SK-MEL-5 (cell line): ENCODE data around the gene TBC1D1. TPM values are rescaled to one million over a fixed set of nuclear protein-coding genes. Genes with fewer than 3 reads are reported as not detected.
"Not testable (repeated sequence)": the region's sequence is repeated elsewhere in the genome, so short reads cannot be mapped to it uniquely, and the experiment has no call there.

Experiments
- DNase-seq: peaks from one replicate; pipeline ENCODE4 v3.0.0-alpha.2; 2016; ENCODE audit warnings: low read depth, low spot score
- in situ Hi-C: cut with HindIII; loops from 2 replicates; pipeline ENCODE4 v1.10.0; 2016; ENCODE audit warnings: low sequenced_read_pairs, high pct_unique_total_duplicates, low pct_unique_long_range_greater_than_20kb
- total RNA-seq: library from RNA; depleted of rRNA; stranded (reverse); fragments of >200 nt; shearing (Covaris generic); gene quantifications from 2 replicates; pipeline ENCODE4 v1.2.3, GENCODE V29; 2014

The TBC1D1 gene
- total RNA-seq, 1 experiment from 2014 or later, result 54.9 TPM

DNA sequence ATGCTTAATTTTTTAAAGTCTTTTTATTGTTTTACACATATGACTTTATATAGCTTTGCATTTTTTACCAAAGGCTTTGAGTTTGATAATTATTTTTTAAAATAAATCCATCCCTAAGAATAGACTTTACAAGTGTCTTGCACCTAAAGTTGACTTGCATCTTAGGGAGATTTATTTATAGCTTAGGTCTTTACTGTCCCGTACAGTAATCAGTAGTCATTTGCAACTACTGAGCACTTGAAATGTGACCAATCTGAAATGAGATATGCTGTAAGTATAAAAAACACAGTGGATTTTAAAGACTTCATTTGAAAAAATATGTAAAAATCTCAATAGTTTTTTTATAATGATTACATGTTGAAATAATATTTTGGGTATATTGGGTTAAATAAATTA lies 19.2 kb downstream of the TBC1D1 start:
- DNase-seq, result no peak
- in situ Hi-C loops, result no loop called here

DNA sequence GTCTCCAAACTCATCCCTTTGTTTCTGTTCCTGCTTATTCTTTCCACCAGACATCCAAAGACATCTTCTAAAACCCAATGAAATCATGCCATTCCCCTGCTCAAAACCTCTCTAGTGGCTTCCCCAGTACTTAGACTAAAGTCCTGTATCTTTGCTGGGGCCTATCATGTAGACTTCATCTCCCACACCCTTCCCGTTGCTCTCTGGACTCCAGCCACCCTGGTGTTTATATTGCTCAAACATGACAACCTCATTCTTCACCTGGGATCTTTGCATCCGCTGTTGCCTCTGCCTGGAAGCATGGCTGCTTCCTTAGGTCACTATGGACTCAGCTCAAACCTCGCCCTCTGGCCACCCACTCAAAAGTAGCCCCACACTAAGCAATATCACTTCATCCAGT lies 23.7 kb downstream of the TBC1D1 start:
- no peak for DNase-seq
- in situ Hi-C loops, result no loop called here

DNA sequence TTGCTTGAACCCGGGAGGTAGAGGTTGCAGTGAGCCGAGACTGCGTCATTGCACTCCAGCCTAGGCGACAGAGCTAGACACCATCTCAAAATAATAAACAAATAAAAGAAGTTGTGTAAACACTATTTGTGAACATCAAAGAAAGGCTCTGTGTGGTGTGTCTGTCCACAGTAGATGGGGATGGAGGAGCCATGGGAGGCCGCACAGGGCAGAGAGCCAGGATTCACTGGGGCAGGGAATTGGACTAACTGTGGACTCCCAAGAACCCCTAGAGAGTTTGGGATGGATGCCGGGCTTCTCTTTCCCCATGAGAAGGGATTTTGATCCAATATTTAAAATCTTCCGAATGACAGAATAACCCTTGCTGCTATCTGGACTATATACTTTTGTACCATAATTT lies 26.5 kb downstream of the TBC1D1 start:
- in situ Hi-C loops, result no loop called here
- no peak for DNase-seq

DNA sequence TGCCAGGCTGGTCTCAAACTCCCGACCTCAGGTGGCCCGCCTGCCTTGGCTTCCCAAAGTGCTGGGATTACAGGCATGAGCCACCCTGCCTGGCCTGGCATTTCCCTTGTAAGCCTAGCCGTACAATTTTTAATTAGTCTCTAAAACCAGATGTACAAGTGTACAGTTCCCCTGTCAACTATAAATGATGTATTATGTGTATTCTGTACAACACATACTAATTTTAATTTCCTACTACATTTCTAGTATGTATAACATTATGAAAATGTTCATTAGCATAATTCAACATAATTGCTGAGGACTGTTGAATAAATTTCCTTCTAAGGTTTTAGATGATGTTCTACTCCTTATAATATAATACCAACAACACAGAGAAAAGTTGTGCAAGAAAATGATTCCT lies 27.8 kb downstream of the TBC1D1 start:
- DNase-seq, result no peak
- in situ Hi-C loops, result no loop called here

DNA sequence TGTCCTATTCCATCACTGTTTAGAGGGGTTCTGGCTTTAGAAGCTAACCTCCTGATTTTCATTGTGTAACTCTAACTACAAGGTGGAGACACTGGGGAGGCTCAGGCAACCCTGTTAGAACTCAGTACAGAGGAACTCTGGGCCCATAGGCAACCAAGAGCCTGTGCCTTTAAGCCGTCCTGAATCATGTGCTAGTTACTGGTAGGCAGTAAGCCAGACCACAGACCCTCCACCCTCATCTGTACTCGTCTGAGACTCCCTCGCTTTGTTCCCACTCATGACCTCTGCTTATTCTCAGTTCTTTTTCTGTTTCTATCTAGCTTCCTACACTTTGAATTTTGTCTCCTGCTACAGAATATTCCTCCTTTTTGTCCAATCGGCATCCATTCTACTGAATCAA lies 31.4 kb downstream of the TBC1D1 start:
- DNase-seq, result no peak
- in situ Hi-C loops, result no loop called here

DNA sequence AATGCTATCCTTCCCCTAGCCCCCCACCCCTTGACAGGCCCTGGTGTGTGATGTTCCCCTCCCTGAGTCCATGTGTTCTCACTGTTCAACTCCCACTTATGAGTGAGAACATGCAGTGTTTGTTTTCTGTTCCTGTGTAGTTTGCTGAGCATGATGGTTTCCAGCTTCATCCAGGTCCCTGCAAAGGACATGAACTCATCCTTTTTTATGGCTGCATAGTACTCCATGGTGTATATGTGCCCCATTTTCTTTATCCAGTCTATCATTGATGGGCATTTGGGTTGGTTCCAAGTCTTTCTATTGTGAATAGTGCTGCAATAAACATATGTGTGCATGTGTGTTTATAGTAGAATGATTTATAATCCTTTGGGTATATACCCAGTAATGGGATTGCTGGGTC lies 32.2 kb downstream of the TBC1D1 start:
- in situ Hi-C loops, DNase-seq: not testable (repeated sequence)

DNA sequence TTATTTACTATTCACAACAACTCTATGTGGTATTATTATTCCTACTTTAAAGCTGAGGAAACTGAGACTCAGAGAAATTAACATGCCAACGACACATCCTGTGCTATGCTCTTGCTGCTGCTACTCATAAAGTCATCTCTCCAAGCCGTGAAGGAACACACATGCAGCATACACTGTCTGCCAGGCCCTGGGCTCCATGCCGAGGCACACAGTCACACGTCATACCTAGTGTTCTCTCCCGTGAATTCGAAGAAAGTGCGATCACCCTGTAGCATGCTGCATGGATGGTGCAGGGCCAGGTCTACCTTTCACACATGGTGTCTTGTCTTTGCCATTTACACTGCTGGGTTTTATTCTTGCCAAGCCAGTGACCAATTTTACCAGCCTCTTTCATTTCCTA lies 34.1 kb downstream of the TBC1D1 start:
- in situ Hi-C loops, result no loop called here

DNA sequence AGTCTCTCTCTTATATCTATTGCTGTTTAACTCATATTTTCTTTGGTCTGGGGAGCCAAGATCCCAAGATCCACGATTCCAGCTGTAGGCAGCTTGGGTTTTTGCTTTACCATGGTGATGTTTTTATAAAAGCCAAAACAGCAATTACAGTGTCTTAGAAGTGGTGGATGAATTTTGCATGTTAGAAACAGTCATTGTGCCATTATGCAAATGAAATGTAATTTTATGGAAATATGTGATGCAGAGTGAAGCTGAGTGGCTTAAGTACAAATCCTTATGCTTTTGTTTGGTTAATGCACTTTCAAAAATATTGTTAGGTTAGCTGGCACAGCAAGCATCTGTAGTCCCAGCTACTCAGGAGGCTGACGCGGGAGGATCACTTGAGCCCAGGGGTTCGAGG lies 36.5 kb downstream of the TBC1D1 start:
- in situ Hi-C loops, result no loop called here
- DNase-seq, result no peak

More for the DNA sequence above, 34.1 kb downstream of the TBC1D1 start:
- DNase-seq, result no peak

DNA sequence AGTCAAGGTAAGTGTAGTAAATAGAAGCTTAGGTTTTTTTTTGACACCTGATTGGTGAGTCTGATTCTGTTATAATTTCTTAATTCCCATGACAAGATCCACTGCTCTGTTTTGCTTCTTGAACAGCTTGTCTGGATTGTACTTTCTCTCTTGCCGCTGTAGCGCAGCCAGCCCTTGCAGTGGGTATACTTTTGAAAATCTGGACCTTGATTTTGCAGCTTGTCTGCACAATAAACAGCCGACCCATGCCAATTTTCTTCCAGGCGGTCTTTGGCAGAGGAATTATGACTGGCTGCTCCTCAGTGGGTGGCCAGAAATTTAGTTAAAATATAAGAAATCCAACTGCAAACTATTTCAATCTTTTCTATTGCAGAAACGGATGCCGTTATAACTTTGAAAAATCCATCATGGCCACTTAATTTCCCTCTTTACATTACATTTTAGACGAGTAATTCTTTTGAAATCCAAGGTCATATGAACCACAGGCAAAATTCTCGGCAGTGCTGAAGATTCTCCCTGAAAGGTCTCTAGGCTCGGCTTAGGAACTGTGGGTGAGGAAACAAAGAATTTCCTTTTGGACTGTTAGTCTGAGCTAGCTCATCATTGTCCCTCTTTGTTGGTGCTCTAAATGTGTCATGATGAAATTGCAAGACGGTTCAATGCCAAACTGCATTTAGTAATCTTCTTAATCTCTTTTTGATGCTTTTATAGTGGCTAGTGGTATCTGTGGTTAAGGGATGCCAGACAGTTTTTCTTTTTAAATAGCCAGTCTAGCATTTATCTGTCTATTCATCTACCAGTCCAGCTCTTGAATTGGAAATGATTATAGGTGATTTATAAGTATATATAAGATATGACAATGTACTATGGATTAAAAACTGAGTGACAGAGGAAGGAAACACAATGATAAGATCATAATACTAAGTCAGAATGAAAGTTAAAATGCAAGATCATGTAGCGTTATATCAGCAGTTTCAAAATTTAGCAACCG lies 37.8 kb downstream of the TBC1D1 start:
- DNase-seq, result no peak
- in situ Hi-C loops, result no loop called here

DNA sequence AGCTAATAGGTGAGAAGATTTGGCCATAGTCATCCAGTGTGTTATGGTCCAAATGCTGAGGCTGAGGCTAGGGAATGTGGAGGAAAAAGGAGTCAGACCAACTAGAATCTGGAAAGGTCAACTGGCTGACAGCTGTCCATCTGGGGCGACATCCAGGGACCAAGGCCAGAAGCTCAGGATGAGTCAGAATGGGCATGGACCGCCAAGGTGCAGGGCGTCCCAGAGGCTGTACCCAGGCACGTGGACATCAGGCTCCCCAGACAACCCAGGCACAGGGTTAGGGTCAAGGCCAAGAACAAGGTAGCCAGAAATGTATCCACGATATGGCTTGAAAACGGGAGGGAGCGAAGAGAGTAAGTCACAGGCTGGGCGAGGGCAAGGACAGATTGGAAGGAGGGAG lies 43.2 kb downstream of the TBC1D1 start:
- in situ Hi-C loops, result no loop called here
- no peak for DNase-seq

DNA sequence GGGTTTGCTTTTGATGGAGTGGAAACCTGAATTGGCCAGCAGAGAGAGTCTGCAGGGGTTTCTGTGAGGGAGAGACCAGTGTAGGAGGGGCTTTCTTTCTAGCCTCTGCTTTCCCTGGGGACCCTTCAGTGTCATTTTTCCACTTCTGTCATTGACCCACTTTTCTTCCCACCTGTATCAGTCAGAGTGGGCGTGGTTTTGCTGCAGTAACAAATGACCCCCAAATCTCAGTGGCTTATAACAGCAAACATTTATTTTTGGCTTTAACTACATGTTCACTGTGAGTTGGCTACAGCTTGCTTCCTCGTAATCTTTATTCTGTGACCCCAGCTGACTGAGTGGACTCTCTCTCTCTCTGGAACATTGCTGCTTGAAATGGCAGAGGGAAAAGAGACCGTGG lies 43.7 kb downstream of the TBC1D1 start:
- in situ Hi-C loops, result no loop called here
- DNase-seq, result no peak

DNA sequence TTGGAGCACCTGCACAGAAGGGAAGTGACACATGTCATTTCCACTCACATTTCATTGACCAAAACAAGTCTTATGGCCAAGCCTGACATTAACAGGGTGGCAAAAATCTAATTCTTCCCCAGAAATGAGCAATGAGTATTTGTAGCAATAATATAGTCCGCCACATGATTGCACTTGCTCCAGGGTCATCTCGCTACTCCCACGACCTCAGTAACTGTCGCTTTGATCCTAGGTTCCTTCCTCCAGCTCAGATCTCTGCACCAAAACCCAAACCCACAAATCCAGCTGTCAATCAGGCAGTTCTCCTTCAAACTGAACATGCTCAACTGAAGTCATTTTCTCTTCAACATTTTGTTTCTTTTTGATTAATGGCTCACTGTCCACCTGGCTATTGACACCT lies 44.1 kb downstream of the TBC1D1 start:
- DNase-seq, result no peak

DNA sequence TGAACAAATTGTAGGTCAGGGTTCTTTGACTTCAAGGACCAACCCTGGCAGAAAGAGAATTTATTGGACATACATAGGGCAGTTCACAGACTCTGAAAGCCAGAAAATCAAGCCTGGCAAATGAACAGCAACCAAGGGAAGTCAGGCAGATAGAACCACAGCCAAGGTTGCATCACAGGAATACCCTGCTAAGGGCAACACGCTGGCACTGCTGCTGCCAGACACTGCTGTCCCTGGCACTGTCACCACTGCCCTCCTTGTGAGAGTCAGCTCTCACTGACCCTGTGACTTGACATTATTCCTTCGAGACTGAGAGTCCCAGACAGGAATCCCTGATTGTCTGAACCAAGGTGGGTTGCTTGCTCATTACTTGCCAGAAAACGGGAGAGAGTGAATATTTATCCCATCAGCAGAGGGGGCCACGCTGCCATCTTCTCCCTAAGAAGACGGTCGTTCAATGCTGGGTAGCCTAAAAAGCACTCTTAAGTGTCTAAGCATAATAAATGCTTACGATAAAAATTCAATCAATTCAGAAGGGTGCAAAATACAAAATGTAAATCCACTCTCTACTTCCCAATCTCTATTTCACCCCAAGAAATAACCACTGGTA lies 46.1 kb downstream of the TBC1D1 start:
- in situ Hi-C loops, result no loop called here
- no peak for DNase-seq

More for the DNA sequence above, 44.1 kb downstream of the TBC1D1 start:
- in situ Hi-C loops, result no loop called here

DNA sequence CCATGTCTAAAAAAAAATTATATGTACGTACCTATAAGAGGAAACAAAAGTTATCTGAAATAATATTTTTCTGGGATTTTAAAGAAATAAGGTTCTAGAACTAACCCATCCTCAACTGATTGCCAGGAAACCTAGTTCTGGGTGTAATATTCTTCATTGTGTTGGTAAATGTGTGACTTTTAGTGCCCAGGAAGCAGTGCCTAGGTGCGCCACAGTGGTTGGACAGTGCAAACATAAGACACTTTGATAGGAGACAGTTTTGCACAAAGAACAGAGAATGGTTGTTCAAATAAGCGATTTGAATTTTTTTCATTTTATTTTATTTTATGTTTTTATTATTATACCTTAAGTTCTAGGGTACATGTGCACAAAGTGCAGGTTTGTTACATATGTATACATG lies 47.3 kb downstream of the TBC1D1 start:
- in situ Hi-C loops, result no loop called here
- no peak for DNase-seq

DNA sequence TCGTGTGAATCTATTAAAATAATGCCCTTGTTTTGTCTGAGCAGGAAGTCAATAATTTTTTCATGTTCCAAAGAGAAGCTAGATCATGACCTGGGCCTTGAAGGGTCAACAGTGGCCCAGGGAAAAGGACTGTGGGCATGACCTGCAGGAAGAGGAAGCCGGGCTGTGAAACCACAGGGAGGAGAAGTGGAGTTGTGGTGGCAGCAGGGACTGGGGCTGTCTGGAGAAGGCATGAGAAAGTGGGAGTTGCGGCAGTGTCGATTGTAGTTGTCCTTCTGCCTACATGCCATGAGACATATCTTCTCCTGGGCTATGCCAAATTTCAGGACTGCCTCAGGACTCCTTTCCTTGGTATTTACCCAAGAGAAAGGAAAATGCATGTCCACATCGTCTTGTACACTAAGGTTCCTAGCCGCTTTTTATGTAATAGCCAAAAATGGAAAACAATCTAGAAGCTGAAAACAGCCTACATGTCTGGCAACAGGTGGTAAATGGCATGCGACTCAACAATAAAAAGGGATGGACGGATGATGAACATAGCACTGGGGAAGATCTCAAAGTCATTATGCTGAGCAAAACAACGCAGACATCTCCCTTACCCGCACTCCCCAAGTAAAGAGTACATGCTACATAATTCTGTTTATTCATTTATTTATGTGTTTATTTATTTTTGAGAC lies 55.8 kb downstream of the TBC1D1 start:
- in situ Hi-C loops, result no loop called here

DNA sequence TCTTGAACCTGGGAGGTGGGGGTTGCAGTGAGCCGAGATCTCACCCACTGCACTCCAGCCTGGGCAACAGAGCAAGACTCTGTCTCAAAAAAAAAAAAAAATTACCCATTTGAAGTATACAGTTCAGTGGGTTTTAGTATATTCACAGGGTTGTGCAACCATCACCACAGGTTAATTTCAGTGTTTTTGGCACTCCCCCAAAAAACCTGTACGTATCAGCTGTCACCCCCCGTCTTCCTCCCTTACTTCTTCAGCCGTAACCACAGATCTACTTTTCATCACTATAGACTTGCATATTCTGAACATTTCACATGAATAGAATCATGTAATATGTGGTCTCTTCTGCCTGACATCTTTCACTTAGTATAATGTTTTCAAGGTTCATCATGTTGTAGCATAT lies 57.7 kb downstream of the TBC1D1 start:
- in situ Hi-C loops, result no loop called here
- no peak for DNase-seq

More for the DNA sequence above, 55.8 kb downstream of the TBC1D1 start:
- DNase-seq, result no peak

DNA sequence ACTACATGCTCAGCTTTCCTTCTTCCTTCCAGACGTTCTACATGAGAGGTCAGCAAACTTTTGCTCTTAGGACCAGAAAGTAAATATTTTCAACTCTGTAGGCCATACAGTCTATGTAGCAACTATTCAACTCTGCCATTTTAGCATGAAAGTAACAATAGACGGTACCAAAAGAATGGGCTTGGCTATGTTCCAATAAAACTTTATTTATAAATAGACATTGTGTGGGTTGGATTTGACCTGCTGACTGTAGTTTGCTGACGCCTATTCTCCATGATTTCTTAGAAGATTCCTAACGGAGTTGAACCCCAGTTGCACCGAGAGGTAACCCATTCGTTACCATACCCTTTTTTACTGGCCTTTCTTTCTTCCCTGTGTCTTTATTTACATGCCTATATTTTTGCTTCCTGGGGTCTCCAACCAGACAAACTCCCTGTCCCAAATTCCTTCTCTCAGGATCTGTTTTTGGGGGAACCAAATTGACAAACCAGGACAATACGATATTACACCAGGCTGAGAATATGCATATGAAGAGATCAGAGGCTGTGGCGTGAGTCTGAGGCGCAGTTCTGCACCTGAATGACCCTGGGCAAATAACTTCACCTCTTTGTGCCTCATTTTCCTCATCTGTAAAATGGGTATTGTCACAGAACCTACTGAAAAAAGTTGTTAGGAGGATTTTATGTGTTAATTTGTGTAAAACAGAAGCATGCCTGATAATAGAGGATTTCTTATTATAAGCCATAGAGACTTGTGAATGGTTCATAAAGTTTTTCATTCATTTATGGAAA lies 58.9 kb downstream of the TBC1D1 start:
- no peak for DNase-seq
- in situ Hi-C loops, result no loop called here
